Gastrocnemius medialis (tissue), 4 donors: Measurements from ENCODE around the gene ZNF613. TPM values are rescaled to one million over a fixed set of nuclear protein-coding genes. Genes with fewer than 3 reads are reported as not detected.

Experiments used
- ATAC-seq, 2 donors: fragments of 150-250 bp; one replicate each; pipeline ENCODE4 v1.9.1; 2016
- DNase-seq, 2 donors: peaks; one replicate each; pipeline ENCODE4 v3.0.0-alpha.2; 2019
- H3K27ac ChIP-seq, 4 donors: fragments of 200-600 bp; sonication (generic); 1 replicate in 1 of 4; 2 replicates in 3 of 4; pipeline ENCODE4 v1.5.1; 2016 to 2018; ENCODE audit warnings: mild to moderate bottlenecking in 2 of 4, moderate library complexity in 1 of 4
- H3K27me3 ChIP-seq, 3 donors: fragments of 200-600 bp; sonication (generic) in 2 of 3; 1 replicate in 1 of 3; 2 replicates in 2 of 3; pipeline versions ENCODE4 v1.5.1 to v1.6.0; 2016 to 2019; ENCODE audit warnings: mild to moderate bottlenecking in 1 of 3, moderate library complexity in 1 of 3
- H3K36me3 ChIP-seq, 2 donors: fragments of 200-600 bp; sonication (generic) in 1 of 2; one replicate each; pipeline ENCODE4 v1.5.1; 2017 to 2018
- H3K4me1 ChIP-seq, 2 donors: fragments of 200-600 bp; sonication (generic) in 1 of 2; one replicate each; pipeline ENCODE4 v1.5.1; 2016 to 2017; ENCODE audit warnings: mild to moderate bottlenecking in 2 of 2
- H3K4me3 ChIP-seq, 4 donors: fragments of 200-600 bp; sonication (generic) in 3 of 4; 1 replicate in 1 of 4; 2 replicates in 3 of 4; pipeline ENCODE4 v1.5.1; 2016 to 2019; ENCODE audit warnings: mild to moderate bottlenecking in 2 of 4
- H3K9me3 ChIP-seq, 3 donors: fragments of 200-600 bp; sonication (generic) in 2 of 3; 1 replicate in 1 of 3; 2 replicates in 2 of 3; pipeline ENCODE4 v1.5.1; 2016 to 2019
- CTCF ChIP-seq, 5 experiments: fragments of 450-650 bp in 3 of 5; fragments of 200-600 bp in 2 of 5; sonication (generic) in 2 of 5; IDR thresholded peaks in 4 of 5; conservative IDR thresholded peaks in 1 of 5; 1 replicate in 4 of 5; 2 replicates in 1 of 5; pipeline ENCODE4 v1.5.1; 2016 to 2019; ENCODE audit warnings: antibody characterized with exemption in 5 of 5, mild to moderate bottlenecking in 3 of 5, moderate library complexity in 3 of 5
- POLR2A ChIP-seq, 2 donors: fragments of 450-650 bp; IDR thresholded peaks; one replicate each; pipeline ENCODE4 v1.6.1; 2017; ENCODE audit warnings: antibody characterized with exemption in 2 of 2, mild to moderate bottlenecking in 2 of 2, moderate library complexity in 2 of 2
- in situ Hi-C, 4 donors: fragments of 200-750 bp; cut with MboI; loops; one replicate each; pipeline versions ENCODE4 v1.15.0 to v1.8.0; 2017; ENCODE audit warnings: low sequenced_read_pairs in 4 of 4
- intact Hi-C: fragments of 100-400 bp; cut with DNase I; formaldehyde crosslinking; loops from one replicate; pipeline ENCODE4 v1.15.1; 2023; ENCODE audit warnings: low total_unique reads
- total RNA-seq, 4 donors: library from RNA; depleted of rRNA; stranded (reverse); fragments of >200 nt; gene quantifications; one replicate each; pipeline versions ENCODE4 v1.1.0 to v1.2.3, GENCODE V29; 2016

The ZNF613 gene
- total RNA-seq, 4 donors from 2014 or later, result 1.3 to 9.4 (median 3.8) TPM

GRCh38 chr19:51926426-51926783, 867 bp upstream of the ZNF613 start:
- H3K9me3 ChIP-seq, result peaks cover 0 to 31% (median 16%) of the 10 kb centered on the region in 3 donors
- ATAC-seq, result no peak

GRCh38 chr19:51927859-51928258, 587 bp downstream of the ZNF613 start:
- H3K27ac ChIP-seq, result peak overlapping the region in 3 of 4 donors; percentile 76 to 91 (median 85)
- H3K9me3 ChIP-seq, result peaks cover 0 to 18% (median 5%) of the 10 kb centered on the region in 3 donors
- in situ Hi-C loops (no loop called here), intact Hi-C loops (loop anchor here (1.0 to 5.0 kb wide), 6 partner anchors 23 to 120 kb away; partner anchors contain the start of genes ZNF350, ZNF432, ZNF614 and ZNF615)
- peak overlapping the region; percentile 73 to 95 (median 88) for H3K4me3 ChIP-seq
- DNase-seq (no peak), ATAC-seq (no peak)
- no peaks in the 10 kb centered on the region for H3K27me3 ChIP-seq
- H3K4me1 ChIP-seq, result peaks cover 5 to 11% of the 10 kb centered on the region in 2 donors
- no peak for TF ChIP-seq CTCF (IDR thresholded peaks at IDR 0.05 in 4 of 5, conservative IDR thresholded peaks at IDR 0.05 in 1 of 5)
- TF ChIP-seq POLR2A (IDR thresholded peaks at IDR 0.05), result no peak
- H3K36me3 ChIP-seq, result peaks cover 0 to 32% of the 10 kb centered on the region in 2 donors

More at GRCh38 chr19:51926426-51926783, 867 bp upstream of the ZNF613 start:
- intact Hi-C loops (loop anchor here (5.0 kb wide), 1 partner anchor 101 kb away; the partner anchor contains the start of gene ZNF614), in situ Hi-C loops (no loop called here)
- Histone ChIP-seq H3K4me1 (peaks cover 5 to 11% of the 10 kb centered on the region in 2 donors), H3K27me3 (no peaks in the 10 kb centered on the region), H3K36me3 (peaks cover 0 to 19% of the 10 kb centered on the region in 2 donors), H3K4me3 (peak overlapping the region; percentile 73 to 95 (median 88)), H3K27ac (peak overlapping the region; percentile 76 to 91 (median 86))
- DNase-seq, result no peak
- no peak for TF ChIP-seq POLR2A (IDR thresholded peaks at IDR 0.05)
- no peak for TF ChIP-seq CTCF (IDR thresholded peaks at IDR 0.05 in 4 of 5, conservative IDR thresholded peaks at IDR 0.05 in 1 of 5)

- Histone ChIP-seq H3K4me3 (no peak overlapping the region), H3K9me3 (peaks cover 0 to 22% (median 0%) of the 10 kb centered on the region in 3 donors), H3K4me1 (peaks cover 5 to 11% of the 10 kb centered on the region in 2 donors), H3K36me3 (peaks cover 0 to 72% of the 10 kb centered on the region in 2 donors), H3K27ac (no peak overlapping the region), H3K27me3 (no peaks in the 10 kb centered on the region)
- no peak for ATAC-seq
- TF ChIP-seq CTCF (IDR thresholded peaks at IDR 0.05 in 4 of 5, conservative IDR thresholded peaks at IDR 0.05 in 1 of 5) (no peak), POLR2A (IDR thresholded peaks at IDR 0.05) (no peak)
- in situ Hi-C loops, result no loop called here
- DNase-seq, result no peak
- intact Hi-C loops, result no loop called here
Measured at GRCh38 chr19:51931921-51932320, 4.6 kb downstream of the ZNF613 start.

GRCh38 chr19:51938936-51939335, 11.7 kb downstream of the ZNF613 start:
- H3K27me3 ChIP-seq, result no peaks in the 10 kb centered on the region
- in situ Hi-C loops (no loop called here), intact Hi-C loops (no loop called here)
- H3K4me3 ChIP-seq, result peak overlapping the region in 1 of 4 donors; percentile 18
- H3K27ac ChIP-seq, result no peak overlapping the region
- H3K9me3 ChIP-seq, result peaks cover 7 to 63% (median 8%) of the 10 kb centered on the region in 3 donors
- no peaks in the 10 kb centered on the region for H3K4me1 ChIP-seq
- TF ChIP-seq CTCF (IDR thresholded peaks at IDR 0.05 in 4 of 5, conservative IDR thresholded peaks at IDR 0.05 in 1 of 5), result no peak
- TF ChIP-seq POLR2A (IDR thresholded peaks at IDR 0.05), result no peak
- no peak for ATAC-seq
- no peak for DNase-seq
- peaks cover 43 to 99% of the 10 kb centered on the region in 2 donors for H3K36me3 ChIP-seq
